Lower lobe of right lung (tissue), 2 donors: ENCODE data around the gene EPHA7. TPM values are rescaled to one million over a fixed set of nuclear protein-coding genes. Genes with fewer than 3 reads are reported as not detected.
A peak's percentile ranks its signal among the peaks of the same experiment; 100 is the strongest.

ENCODE experiments used
- ATAC-seq, 2 donors: fragments of 200-7000 bp; cut with Tn5 transposase; one replicate each; pipeline ENCODE4 v1.9.1; 2020 to 2022; ENCODE audit warnings: mild to moderate bottlenecking in 2 of 2, moderate library complexity in 2 of 2
- DNase-seq: peaks from one replicate; pipeline ENCODE4 v3.0.0-alpha.2; 2020
- H3K27ac ChIP-seq: fragments of 200-600 bp; one replicate; pipeline ENCODE4 v1.8.0; 2022
- H3K27me3 ChIP-seq: fragments of 200-600 bp; one replicate; pipeline ENCODE4 v1.8.0; 2022; ENCODE audit warnings: low read depth
- H3K36me3 ChIP-seq: fragments of 200-600 bp; one replicate; pipeline ENCODE4 v1.8.0; 2022; ENCODE audit warnings: mild to moderate bottlenecking
- H3K4me1 ChIP-seq: fragments of 200-600 bp; one replicate; pipeline ENCODE4 v1.8.0; 2022
- H3K4me3 ChIP-seq: fragments of 200-600 bp; one replicate; pipeline ENCODE4 v1.8.0; 2022; ENCODE audit warnings: mild to moderate bottlenecking
- H3K9me3 ChIP-seq: fragments of 200-600 bp; one replicate; pipeline ENCODE4 v1.8.0; 2022
- CTCF ChIP-seq: fragments of 200-600 bp; IDR thresholded peaks from one replicate; pipeline ENCODE4 v1.8.0; 2022; ENCODE audit warnings: antibody characterized with exemption, mild to moderate bottlenecking
- intact Hi-C: fragments of 100-400 bp; cut with DNase I; formaldehyde crosslinking; loops from one replicate; pipeline ENCODE4 v1.11.0; 2022
- long read RNA-seq: library from polyadenylated mRNA; unstranded; transcript quantifications from one replicate; pipeline ENCODE4 v2.0.0, GENCODE V29; 2021
- total RNA-seq: library from RNA; stranded (reverse); fragmentation: NEBNext Ultra II Directional; extraction: Animal tissue kit (Norgen Biotek cat#: 25700); gene quantifications from one replicate; pipeline ENCODE4 v1.2.1, GENCODE V29; 2021
- donor health status: DM: no; HTN: yes; CAD: no; lungs with severe emphysema.

The EPHA7 gene
- 0.86 TPM for total RNA-seq
- long read RNA-seq, partial matches to known transcripts, result 0 of 2 reads
- long read RNA-seq, other reads (novel, unspliced or antisense), result 2 of 2 reads

- H3K4me1 ChIP-seq, result peaks cover 33% of the 10 kb centered on the region
- ATAC-seq (peak; percentile 97 to 98), DNase-seq (peak; percentile 89)
- H3K9me3 ChIP-seq, result no peaks in the 10 kb centered on the region
- intact Hi-C loops, result no loop called here
- no peak for TF ChIP-seq CTCF
- H3K36me3 ChIP-seq, result no peaks in the 10 kb centered on the region
- H3K27me3 ChIP-seq, result peaks cover 82% of the 10 kb centered on the region
- H3K4me3 ChIP-seq, result peak within 1 kb of the TSS; percentile 58
- no peak within 1 kb of the TSS for H3K27ac ChIP-seq
These were observed at the start of gene EPHA7 for GRCh38 chr6:93419304-93420162. TSS of gene EPHA7 (minus strand) at chr6:93419559. CDS start at chr6:93419341, 218 bp downstream.

- H3K4me1 ChIP-seq, result no peaks in the 10 kb centered on the region
- H3K36me3 ChIP-seq, result no peaks in the 10 kb centered on the region
- no peak overlapping the region for H3K27ac ChIP-seq
- H3K4me3 ChIP-seq, result no peak overlapping the region
- no peak for TF ChIP-seq CTCF
- no peaks in the 10 kb centered on the region for H3K27me3 ChIP-seq
- intact Hi-C loops, result no loop called here
- H3K9me3 ChIP-seq, result no peaks in the 10 kb centered on the region
- no peak for DNase-seq
- no peak for ATAC-seq
These were observed 48.9 kb upstream of the EPHA7 start for GRCh38 chr6:93468291-93468690.

- intact Hi-C loops, result no loop called here
- Histone ChIP-seq H3K27me3 (no peaks in the 10 kb centered on the region), H3K4me1 (no peaks in the 10 kb centered on the region), H3K36me3 (no peaks in the 10 kb centered on the region), H3K27ac (no peak overlapping the region), H3K4me3 (no peak overlapping the region), H3K9me3 (no peaks in the 10 kb centered on the region)
- TF ChIP-seq CTCF, result no peak
- ATAC-seq, result no peak
- no peak for DNase-seq
These were observed 35.2 kb upstream of the EPHA7 start for GRCh38 chr6:93454533-93454932.

- Histone ChIP-seq H3K4me3 (no peak overlapping the region), H3K36me3 (no peaks in the 10 kb centered on the region), H3K9me3 (no peaks in the 10 kb centered on the region), H3K27me3 (no peaks in the 10 kb centered on the region), H3K4me1 (no peaks in the 10 kb centered on the region), H3K27ac (no peak overlapping the region)
- ATAC-seq (no peak), DNase-seq (no peak)
- no peak for TF ChIP-seq CTCF
- intact Hi-C loops, result no loop called here
These were observed 34.6 kb upstream of the EPHA7 start for GRCh38 chr6:93453956-93454355.

- intact Hi-C loops, result no loop called here
- Histone ChIP-seq H3K9me3 (no peaks in the 10 kb centered on the region), H3K4me3 (no peak overlapping the region), H3K27me3 (no peaks in the 10 kb centered on the region), H3K4me1 (no peaks in the 10 kb centered on the region), H3K27ac (no peak overlapping the region), H3K36me3 (no peaks in the 10 kb centered on the region)
- DNase-seq, result no peak
- TF ChIP-seq CTCF, result no peak
- no peak for ATAC-seq
These were observed 28.5 kb upstream of the EPHA7 start for GRCh38 chr6:93447874-93448273.
